K562 (cell line): ENCODE data around the gene NOP14. TPM values are rescaled to one million over a fixed set of nuclear protein-coding genes. Genes with fewer than 3 reads are reported as not detected.

Experiments
- GTF2A2 ChIP-seq: IDR thresholded peaks from 2 replicates; pipeline ENCODE4 v1.6.1; 2016; ENCODE audit warnings: mild to moderate bottlenecking, missing genetic modification characterization, missing compliant biosample characterization
- HDAC2 ChIP-seq: fragments of 450-650 bp; IDR thresholded peaks from 2 replicates; pipeline ENCODE4 v1.6.1; 2016; ENCODE audit warnings: mild to moderate bottlenecking
- ID3 ChIP-seq, 2 experiments: fragments of 250-450 bp in 1 of 2; fragments of 450-650 bp in 1 of 2; sonication (Bioruptor Pico) in 1 of 2; IDR thresholded peaks; 2 replicates each; pipeline versions ENCODE4 v1.6.1 to v1.8.0; 2016 to 2021; ENCODE audit warnings: mild to moderate bottlenecking in 2 of 2, moderate library complexity in 2 of 2, missing compliant biosample characterization in 1 of 2, missing genetic modification characterization in 1 of 2
- PHF20 ChIP-seq: fragments of 450-650 bp; IDR thresholded peaks from 2 replicates; pipeline ENCODE4 v1.6.1; 2018; ENCODE audit not compliant: partially characterized antibody
- RAD51 ChIP-seq: fragments of 450-650 bp; IDR thresholded peaks from 2 replicates; pipeline ENCODE4 v1.7.1; 2016; ENCODE audit warnings: low read depth, mild to moderate bottlenecking, borderline replicate concordance
- RBFOX2 ChIP-seq: fragments of 200-400 bp; formaldehyde crosslinking; IDR thresholded peaks from 2 replicates; pipeline ENCODE4 v1.6.1; 2017; ENCODE audit warnings: low read depth, mild to moderate bottlenecking, low read length, moderate library complexity
- SFPQ ChIP-seq: fragments of 200-400 bp; formaldehyde crosslinking; IDR thresholded peaks from 2 replicates; pipeline ENCODE4 v1.6.1; 2017; ENCODE audit warnings: mild to moderate bottlenecking, low read depth, low read length, moderate library complexity
- SIRT6 ChIP-seq: IDR thresholded peaks from one replicate; pipeline ENCODE4 v1.6.1; 2012; ENCODE audit warnings: low read depth, mild to moderate bottlenecking, control low read depth, inconsistent platforms, low read length, moderate library complexity
- SUPT5H ChIP-seq: fragments of 450-650 bp; IDR thresholded peaks from 2 replicates; pipeline ENCODE4 v1.6.1; 2016
- TARDBP ChIP-seq: fragments of 450-650 bp; IDR thresholded peaks from 2 replicates; pipeline ENCODE4 v1.6.1; 2016
- ZNF239 ChIP-seq: fragments of 250-450 bp; sonication (Bioruptor Pico); IDR thresholded peaks from 2 replicates; pipeline ENCODE4 v1.4.0; 2020; ENCODE audit warnings: mild to moderate bottlenecking
- ZNF318 ChIP-seq, 2 experiments: fragments of 450-650 bp; IDR thresholded peaks; 2 replicates each; pipeline ENCODE4 v1.6.1; 2016; ENCODE audit warnings: mild to moderate bottlenecking in 2 of 2, borderline replicate concordance in 1 of 2, low read depth in 1 of 2, moderate library complexity in 1 of 2
- ZNF785 ChIP-seq: fragments of 250-450 bp; sonication (Bioruptor Pico); IDR thresholded peaks from 2 replicates; pipeline ENCODE4 v1.4.0; 2020; ENCODE audit warnings: mild to moderate bottlenecking
- polyA plus RNA-seq, 8 experiments: library from polyadenylated mRNA; depleted of rRNA in 4 of 8; stranded (reverse) in 5 of 8; unstranded in 3 of 8; fragments of >200 nt; fragmentation: Nextera tagmentation in 2 of 8; fragmentation: Illumina TruSeq in 1 of 8; extraction: Ambion mirVana in 2 of 8; extraction: Trizol in 1 of 8; gene quantifications; 2 replicates each; pipeline versions ENCODE4 v1.2.1 to v1.2.3, GENCODE V29; 2011 to 2014; ENCODE audit warnings: inconsistent platforms in 1 of 8, missing spikeins in 1 of 8
- total RNA-seq, 7 experiments: library from RNA; depleted of rRNA in 6 of 7; stranded (reverse); fragments of >200 nt in 6 of 7; fragmentation: Illumina TruSeq in 2 of 7; extraction: Trizol in 2 of 7; gene quantifications; 2 replicates each; pipeline versions ENCODE4 v1.2.1 to v1.2.3, GENCODE V29; 2011 to 2021; ENCODE audit warnings: low replicate concordance in 1 of 7

Gene NOP14
- total and polyA plus RNA-seq, 9 of the 15 experiments (the other 6 are each of a cell fraction or from before 2014, with no cell fraction given): 12.7 to 76.0 (median 50.9) TPM

- TF ChIP-seq ZNF318 (IDR thresholded peaks at IDR 0.05; ENCODE audit: borderline replicate concordance in 1 of 2, low read depth in 1 of 2) (no peak), GTF2A2 (tag) (no peak), ZNF785 (CRISPR knock-in tag) (no peak), RBFOX2 (peak; percentile 98), RAD51 (peak; percentile 77), SIRT6 (no peak), PHF20 (peak; percentile 64), SFPQ (no peak), TARDBP (no peak), SUPT5H (peak; percentile 80), HDAC2 (no peak; the same call in 1 of the 2 replicates), ZNF239 (CRISPR knock-in tag) (no peak), ID3 (CRISPR knock-in tag; IDR thresholded peaks at IDR 0.05) (no peak), ID3 (tag; IDR thresholded peaks at IDR 0.05) (peak; percentile 65; the same call in 1 of the 2 replicates)
Observed at GRCh38 chr4:2963175-2963965, at the start of gene NOP14, which contains the start of gene GRK4 (continued).
